GF-D8 (cell line): ENCODE measurements around the gene SELENOM.
A peak's percentile ranks its signal among the peaks of the same experiment; 100 is the strongest.
"Not testable (repeated sequence)": the region's sequence is repeated elsewhere in the genome, so short reads cannot be mapped to it uniquely, and the experiment has no call there.

Experiments
- DNase-seq: peaks from one replicate; lab custom pipeline; 2025; lab: John Stamatoyannopoulos, UW

SELENOM gene

GRCh38 chr22:31090217-31091085 is 16.9 kb downstream of the SELENOM start:
- DNase-seq: no peak

GRCh38 chr22:31089160-31090100 is 17.9 kb downstream of the SELENOM start:
- DNase-seq: no peak

GRCh38 chr22:31088233-31088986 is 19.0 kb downstream of the SELENOM start:
- no peak for DNase-seq

- no peak for DNase-seq
These were observed 19.6 kb downstream of the SELENOM start for GRCh38 chr22:31087744-31088215.

- DNase-seq: no peak
These were observed 20.6 kb downstream of the SELENOM start for GRCh38 chr22:31086703-31087330.

- DNase-seq: no peak
These were observed 21.4 kb downstream of the SELENOM start for GRCh38 chr22:31085928-31086327.

- no peak for DNase-seq
These were observed 21.9 kb downstream of the SELENOM start for GRCh38 chr22:31085493-31085824.

- peak; percentile 33 for DNase-seq
These were observed 22.4 kb downstream of the SELENOM start for GRCh38 chr22:31084811-31085492.

- no peak for DNase-seq
These were observed 23.2 kb downstream of the SELENOM start for GRCh38 chr22:31083923-31084810.

GRCh38 chr22:31083377-31083768 is 24.0 kb downstream of the SELENOM start:
- no peak for DNase-seq

- no peak for DNase-seq
These were observed 24.6 kb downstream of the SELENOM start for GRCh38 chr22:31082606-31083376.

- DNase-seq: no peak
These were observed 25.3 kb downstream of the SELENOM start for GRCh38 chr22:31081963-31082605.

- no peak for DNase-seq
These were observed 26.3 kb downstream of the SELENOM start, which contains the start of gene SMTN for GRCh38 chr22:31080848-31081649. Gene SMTN (plus strand): TSS chr22:31081318. CDS start chr22:31083259, 1,941 bp downstream.

- no peak for DNase-seq
These were observed 27.1 kb downstream of the SELENOM start for GRCh38 chr22:31080164-31080847.

- DNase-seq: no peak
These were observed 28.2 kb downstream of the SELENOM start for GRCh38 chr22:31079095-31079642.

GRCh38 chr22:31078389-31078788 is 29.0 kb downstream of the SELENOM start:
- DNase-seq: not testable (repeated sequence)

GRCh38 chr22:31077681-31078080 is 29.7 kb downstream of the SELENOM start:
- DNase-seq: no peak
